Ascending aorta (tissue), 2 donors: Measurements from ENCODE around the gene DNTT. TPM values are rescaled to one million over a fixed set of nuclear protein-coding genes. Genes with fewer than 3 reads are reported as not detected.

Experiments used
- DNase-seq, 2 donors: peaks; one replicate each; pipeline ENCODE4 v3.0.0-alpha.2; 2019; ENCODE audit warnings: low spot score in 2 of 2
- H3K27ac ChIP-seq, 2 donors: fragments of 200-600 bp; sonication (generic); one replicate each; pipeline ENCODE4 v1.5.1; 2016 to 2017; ENCODE audit warnings: mild to moderate bottlenecking in 1 of 2
- H3K27me3 ChIP-seq: fragments of 200-600 bp; sonication (generic); one replicate; pipeline ENCODE4 v1.5.1; 2017
- H3K36me3 ChIP-seq, 2 donors: fragments of 200-600 bp; sonication (generic); one replicate each; pipeline ENCODE4 v1.5.1; 2016
- H3K4me1 ChIP-seq, 2 donors: fragments of 200-600 bp; sonication (generic); one replicate each; pipeline ENCODE4 v1.5.1; 2016 to 2017; ENCODE audit warnings: mild to moderate bottlenecking in 1 of 2
- H3K4me3 ChIP-seq, 2 donors: fragments of 200-600 bp; sonication (generic); one replicate each; pipeline ENCODE4 v1.5.1; 2016 to 2017; ENCODE audit warnings: mild to moderate bottlenecking in 1 of 2
- H3K9me3 ChIP-seq, 2 donors: fragments of 200-600 bp; sonication (generic); one replicate each; pipeline ENCODE4 v1.5.1; 2016
- CTCF ChIP-seq, 3 experiments: fragments of 200-600 bp in 2 of 3; fragments of 450-650 bp in 1 of 3; sonication (generic) in 2 of 3; IDR thresholded peaks; one replicate each; pipeline ENCODE4 v1.5.1; 2016 to 2019; ENCODE audit warnings: antibody characterized with exemption in 3 of 3, mild to moderate bottlenecking in 1 of 3, moderate library complexity in 1 of 3
- intact Hi-C: fragments of 100-400 bp; cut with DNase I; formaldehyde crosslinking; loops from one replicate; pipeline ENCODE4 v1.15.1; 2023
- total RNA-seq: library from RNA; depleted of rRNA; stranded (reverse); fragments of >200 nt; gene quantifications from one replicate; pipeline ENCODE4 v1.1.0, GENCODE V29; 2016

The DNTT gene
- total RNA-seq, 1 donor from 2014 or later: not detected

GRCh38 chr10:96380821-96381220, 76.6 kb downstream of the DNTT start:
- H3K4me1 ChIP-seq: no peaks in the 10 kb centered on the region
- H3K9me3 ChIP-seq: no peaks in the 10 kb centered on the region
- no peaks in the 10 kb centered on the region for H3K36me3 ChIP-seq
- TF ChIP-seq CTCF (IDR thresholded peaks at IDR 0.05): no peak
- no peak overlapping the region for H3K4me3 ChIP-seq
- H3K27ac ChIP-seq: no peak overlapping the region
- H3K27me3 ChIP-seq: no peaks in the 10 kb centered on the region
- intact Hi-C loops: no loop called here
- DNase-seq: no peak

GRCh38 chr10:96384506-96384905, 80.3 kb downstream of the DNTT start:
- intact Hi-C loops: no loop called here
- no peaks in the 10 kb centered on the region for H3K36me3 ChIP-seq

GRCh38 chr10:96387161-96387560, 82.9 kb downstream of the DNTT start:
- no peaks in the 10 kb centered on the region for H3K9me3 ChIP-seq
- no peaks in the 10 kb centered on the region for H3K36me3 ChIP-seq
- no peaks in the 10 kb centered on the region for H3K27me3 ChIP-seq
- no peak overlapping the region for H3K4me3 ChIP-seq
- peaks cover 0 to 10% of the 10 kb centered on the region in 2 donors for H3K4me1 ChIP-seq
- H3K27ac ChIP-seq: no peak overlapping the region
- TF ChIP-seq CTCF (IDR thresholded peaks at IDR 0.05): no peak
- intact Hi-C loops: no loop called here
- DNase-seq: no peak

More at GRCh38 chr10:96384506-96384905, 80.3 kb downstream of the DNTT start:
- Histone ChIP-seq H3K9me3 (no peaks in the 10 kb centered on the region), H3K27me3 (no peaks in the 10 kb centered on the region), H3K4me1 (peaks cover 0 to under 1% of the 10 kb centered on the region in 2 donors), H3K4me3 (no peak overlapping the region), H3K27ac (no peak overlapping the region)
- no peak for DNase-seq
- TF ChIP-seq CTCF (IDR thresholded peaks at IDR 0.05): no peak

- Histone ChIP-seq H3K4me1 (peaks cover 0 to 10% of the 10 kb centered on the region in 2 donors), H3K4me3 (no peak overlapping the region), H3K27me3 (no peaks in the 10 kb centered on the region), H3K9me3 (no peaks in the 10 kb centered on the region), H3K36me3 (no peaks in the 10 kb centered on the region), H3K27ac (no peak overlapping the region)
- intact Hi-C loops: no loop called here
- no peak for TF ChIP-seq CTCF (IDR thresholded peaks at IDR 0.05)
- no peak for DNase-seq
These were observed 83.4 kb downstream of the DNTT start for GRCh38 chr10:96387601-96388000.

Other genes starting within 250 kb of the DNTT start
- gene ZNF518A, start 174.1 kb upstream of the DNTT start, total RNA-seq: 7.1 TPM
- gene BLNK, start 32.9 kb upstream of the DNTT start, total RNA-seq: not detected
- gene OPALIN, start 54.6 kb downstream of the DNTT start, total RNA-seq: not detected
- not detected for gene TLL2, start 209.5 kb downstream of the DNTT start, total RNA-seq